H1 (cell line): ENCODE measurements around the gene SNRK. TPM values are rescaled to one million over a fixed set of nuclear protein-coding genes. Genes with fewer than 3 reads are reported as not detected.

Experiments
- CTCF ChIA-PET: fragments of 300-600 bp; sonication (Branson Sonifier 250); formaldehyde crosslinking; loops from one replicate; lab custom pipeline; 2021; ENCODE audit not compliant: partially characterized antibody; lab: Charles Lee
- POLR2A ChIA-PET: fragments of 300-600 bp; sonication (Branson Sonifier 250); formaldehyde crosslinking; loops from one replicate; lab custom pipeline; 2021; ENCODE audit warnings: inconsistent platforms; ENCODE audit not compliant: partially characterized antibody; lab: Charles Lee
- DNase-seq, 2 experiments: peaks; one replicate each; pipeline versions ENCODE4 v3.0.0 to v3.0.0-alpha.2; 2010 to 2022; ENCODE audit warnings: low spot score in 2 of 2, low read depth in 1 of 2, mixed read lengths in 1 of 2
- FAIRE-seq: peaks from 2 replicates; lab custom pipeline; 2011; peaks lifted over from hg19 to GRCh38; lab: Jason Lieb, UNC
- H2AFZ ChIP-seq: 2 replicates; pipeline ENCODE4 v1.8.1; 2012; ENCODE audit warnings: low read length, inconsistent platforms
- H2AK5ac ChIP-seq: 2 replicates; pipeline ENCODE4 v1.6.1; 2013; ENCODE audit warnings: low read depth, low read length
- H2BK120ac ChIP-seq: replicated peaks from 2 replicates; pipeline ENCODE3; 2013; ENCODE audit warnings: low read depth, low read length, inconsistent platforms
- H2BK12ac ChIP-seq: 2 replicates; pipeline ENCODE4 v1.6.1; 2013; ENCODE audit warnings: low read depth, low read length
- H2BK15ac ChIP-seq: 2 replicates; pipeline ENCODE4 v1.6.1; 2013; ENCODE audit warnings: low read length
- H2BK20ac ChIP-seq: 2 replicates; pipeline ENCODE4 v1.6.1; 2013; ENCODE audit warnings: low read length
- H2BK5ac ChIP-seq: 2 replicates; pipeline ENCODE4 v1.6.1; 2013; ENCODE audit warnings: low read depth, low read length
- H3K14ac ChIP-seq: 2 replicates; pipeline ENCODE4 v1.6.1; 2013; ENCODE audit warnings: inconsistent platforms; ENCODE audit not compliant: insufficient read length
- H3K18ac ChIP-seq: 2 replicates; pipeline ENCODE4 v1.6.1; 2013; ENCODE audit warnings: low read length; ENCODE audit errors: extremely low read depth
- H3K23ac ChIP-seq: 2 replicates; pipeline ENCODE4 v1.6.1; 2013; ENCODE audit warnings: inconsistent platforms; ENCODE audit not compliant: insufficient read length
- H3K23me2 ChIP-seq: 2 replicates; pipeline ENCODE4 v1.6.1; 2013; ENCODE audit warnings: low read depth, low read length
- H3K27ac ChIP-seq: 2 replicates; pipeline ENCODE4 v1.6.1; 2011; ENCODE audit warnings: low read depth, low read length, inconsistent platforms
- H3K27me3 ChIP-seq, 4 experiments: replicated peaks in 1 of 4; 1 replicate in 1 of 4; 2 replicates in 3 of 4; pipeline versions ENCODE4 v1.6.1 to v1.8.1; 2011 to 2013; ENCODE audit warnings: low read length in 3 of 4, mild to moderate bottlenecking in 3 of 4, inconsistent platforms in 2 of 4, mixed read lengths in 2 of 4, moderate library complexity in 1 of 4; ENCODE audit not compliant: control insufficient read depth in 3 of 4, insufficient read depth in 3 of 4; ENCODE audit errors: extremely low read depth in 1 of 4
- H3K36me3 ChIP-seq, 4 experiments: 2 replicates each; pipeline versions ENCODE4 v1.6.1 to v1.8.1; 2011 to 2013; ENCODE audit warnings: mild to moderate bottlenecking in 4 of 4, low read length in 3 of 4, moderate library complexity in 2 of 4, control low read depth in 1 of 4, inconsistent platforms in 1 of 4; ENCODE audit not compliant: insufficient read depth in 4 of 4, control insufficient read depth in 2 of 4
- H3K4ac ChIP-seq: replicated peaks from 2 replicates; pipeline ENCODE3; 2013; ENCODE audit warnings: low read length, low read depth, mixed read lengths, inconsistent platforms; ENCODE audit not compliant: insufficient read length
- H3K4me1 ChIP-seq, 4 experiments: replicated peaks in 1 of 4; 1 replicate in 1 of 4; 2 replicates in 3 of 4; pipeline versions ENCODE4 v1.6.1 to v1.8.1; 2011 to 2013; ENCODE audit warnings: low read length in 3 of 4, inconsistent platforms in 2 of 4, mixed read lengths in 1 of 4; ENCODE audit not compliant: insufficient read depth in 4 of 4, control insufficient read depth in 3 of 4
- H3K4me2 ChIP-seq, 2 experiments: 2 replicates each; pipeline versions ENCODE4 v1.6.1 to v1.8.1; 2011 to 2013; ENCODE audit warnings: low read depth in 2 of 2, low read length in 2 of 2, control low read depth in 1 of 2, inconsistent platforms in 1 of 2, mild to moderate bottlenecking in 1 of 2; ENCODE audit not compliant: insufficient read depth in 1 of 2
- H3K4me3 ChIP-seq, 4 experiments: fragments of 200-600, 300-600 bp in 1 of 4; sonication (generic), shearing (Covaris generic), sonication (Bioruptor Twin) in 1 of 4; 2 replicates each; pipeline versions ENCODE4 v1.5.1 to v1.8.1; 2011 to 2016; ENCODE audit warnings: low read length in 4 of 4, low read depth in 3 of 4, control low read depth in 2 of 4, inconsistent platforms in 2 of 4, mild to moderate bottlenecking in 2 of 4, mixed read lengths in 1 of 4, moderate library complexity in 1 of 4; ENCODE audit not compliant: insufficient read depth in 2 of 4; ENCODE audit errors: extremely low read depth in 1 of 4
- H3K56ac ChIP-seq: replicated peaks from 2 replicates; pipeline ENCODE3; 2013; ENCODE audit warnings: low read depth, mild to moderate bottlenecking, mixed read lengths, low read length, inconsistent platforms; ENCODE audit not compliant: insufficient read length
- H3K79me1 ChIP-seq: 2 replicates; pipeline ENCODE4 v1.6.1; 2013; ENCODE audit warnings: low read depth, low read length, control low read depth
- H3K79me2 ChIP-seq, 2 experiments: 2 replicates each; pipeline versions ENCODE4 v1.6.1 to v1.8.1; 2012 to 2013; ENCODE audit warnings: low read length in 2 of 2, mild to moderate bottlenecking in 2 of 2, inconsistent platforms in 1 of 2; ENCODE audit not compliant: insufficient read depth in 2 of 2, control insufficient read depth in 1 of 2
- H3K9ac ChIP-seq, 4 experiments: replicated peaks in 1 of 4; 1 replicate in 1 of 4; 2 replicates in 3 of 4; pipeline versions ENCODE4 v1.6.1 to v1.8.1; 2011 to 2013; ENCODE audit warnings: low read depth in 3 of 4, low read length in 3 of 4, control low read depth in 2 of 4, mild to moderate bottlenecking in 2 of 4, moderate library complexity in 2 of 4, inconsistent platforms in 1 of 4; ENCODE audit errors: extremely low read depth in 1 of 4
- H3K9me3 ChIP-seq, 2 experiments: 2 replicates each; pipeline versions ENCODE4 v1.6.1 to v1.8.1; 2012 to 2013; ENCODE audit warnings: mild to moderate bottlenecking in 2 of 2, moderate library complexity in 2 of 2, control low read depth in 1 of 2, inconsistent platforms in 1 of 2, low read depth in 1 of 2, low read length in 1 of 2, mixed read lengths in 1 of 2; ENCODE audit not compliant: insufficient read depth in 2 of 2
- H4K20me1 ChIP-seq, 2 experiments: replicated peaks in 1 of 2; 2 replicates each; pipeline versions ENCODE3 to v1.8.1; 2011 to 2013; ENCODE audit warnings: inconsistent platforms in 2 of 2, low read length in 2 of 2, mild to moderate bottlenecking in 1 of 2; ENCODE audit not compliant: insufficient read depth in 2 of 2, control insufficient read depth in 1 of 2
- H4K5ac ChIP-seq: 2 replicates; pipeline ENCODE4 v1.6.1; 2013; ENCODE audit warnings: low read length, low read depth, mixed read lengths, inconsistent platforms; ENCODE audit not compliant: insufficient read length
- H4K8ac ChIP-seq: 2 replicates; pipeline ENCODE4 v1.8.0; 2013; ENCODE audit warnings: mild to moderate bottlenecking, moderate library complexity, low read length, inconsistent platforms; ENCODE audit not compliant: insufficient read depth; ENCODE audit errors: extremely low read depth
- H4K91ac ChIP-seq: replicated peaks from 2 replicates; pipeline ENCODE3; 2013; ENCODE audit warnings: low read length, mixed read lengths, inconsistent platforms; ENCODE audit not compliant: insufficient read length
- JUN ChIP-seq: IDR thresholded peaks from 2 replicates; pipeline ENCODE4 v1.6.1; 2011; ENCODE audit warnings: low read depth, mild to moderate bottlenecking, improper control_type of control experiment, low read length
- SIRT6 ChIP-seq: IDR thresholded peaks from one replicate; pipeline ENCODE4 v1.7.1; 2012; ENCODE audit warnings: low read length, inconsistent platforms
- SP4 ChIP-seq: IDR thresholded peaks from 2 replicates; pipeline ENCODE4 v1.6.1; 2012; ENCODE audit warnings: low read length, inconsistent platforms
- TCF12 ChIP-seq: IDR thresholded peaks from 2 replicates; pipeline ENCODE4 v1.6.1; 2011; ENCODE audit warnings: low read depth, mild to moderate bottlenecking, low read length
- WGBS, 2 experiments: shearing (Covaris generic) in 1 of 2; methylation state at CpG; one replicate each; pipeline versions ENCODE4 v1.1.6 to v1.1.7; 2013 to 2015; ENCODE audit warnings: low lambda C conversion rate in 2 of 2, mixed read lengths in 2 of 2, inconsistent platforms in 1 of 2, low coverage in 1 of 2, missing lambda C conversion rate in 1 of 2; ENCODE audit not compliant: insufficient replicate concordance in 2 of 2, insufficient coverage in 1 of 2, insufficient read length in 1 of 2; ENCODE audit errors: extremely low coverage in 1 of 2, missing lambda C conversion rate in 1 of 2; 5-methylcytosine and 5-hydroxymethylcytosine counted together
- polyA plus RNA-seq, 7 experiments: library from polyadenylated mRNA; depleted of rRNA in 3 of 7; stranded (reverse) in 5 of 7; unstranded in 2 of 7; fragments of >200 nt in 5 of 7; fragments of 200-250 nt in 2 of 7; gene quantifications; 1 replicate in 5 of 7; 2 replicates in 1 of 7; 4 replicates in 1 of 7; pipeline versions ENCODE4 v1.2.1 to v1.2.3, GENCODE V29; 2011 to 2013; ENCODE audit warnings: missing spikeins in 2 of 7, mixed read lengths in 2 of 7
- total RNA-seq: library from RNA; stranded (reverse); fragmentation: NEBNext Ultra II Directional; extraction: Animal tissue kit (Norgen Biotek cat#: 25700); gene quantifications from 2 replicates; pipeline ENCODE4 v1.2.1, GENCODE V29; 2021
- TF ChIP-seq, protein P1 (sequence below): IDR thresholded peaks from 2 replicates; pipeline ENCODE4 v1.6.1; 2011; ENCODE audit warnings: low read length, improper control_type of control experiment
- TF ChIP-seq, protein P2 (sequence below): IDR thresholded peaks from 2 replicates; pipeline ENCODE4 v1.6.1; 2012; ENCODE audit warnings: inconsistent platforms

The SNRK gene
- total and polyA plus RNA-seq, 2 of the 8 experiments (the other 6 are each of a cell fraction or from before 2014, with no cell fraction given), result 4.4 to 11.7 TPM

DNA sequence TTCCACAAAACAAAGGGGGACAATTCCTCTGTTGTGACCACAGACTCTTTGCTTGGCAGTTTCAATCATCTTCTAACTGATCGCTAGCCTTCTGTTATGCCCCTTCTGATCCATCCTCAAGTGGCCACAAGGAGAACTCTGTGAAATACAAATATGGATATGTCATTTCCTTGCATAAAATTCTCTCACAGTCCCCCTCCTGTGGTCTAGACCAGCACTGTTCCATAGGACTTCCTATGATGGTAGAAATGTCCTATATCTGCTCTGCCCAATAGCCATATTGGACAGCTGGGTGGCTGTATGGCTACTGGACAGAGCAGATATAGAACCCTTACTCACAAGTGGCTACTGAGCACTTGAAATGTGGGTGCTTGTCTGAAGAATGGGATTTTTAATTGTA lies 25.9 kb upstream of the SNRK start:
- H2BK120ac ChIP-seq, result no peak overlapping the region
- no peak overlapping the region for H2AFZ ChIP-seq
- ChIA-PET CTCF (no interaction called here), POLR2A (no interaction called here)
- H2BK12ac ChIP-seq, result no peak overlapping the region
- H3K79me2 ChIP-seq, result no peaks in the 10 kb centered on the region
- H3K4me3 ChIP-seq, result no peak overlapping the region
- H3K14ac ChIP-seq, result no peak overlapping the region
- H3K36me3 ChIP-seq, result no peaks in the 10 kb centered on the region
- H3K4me2 ChIP-seq, result no peak overlapping the region
- H4K91ac ChIP-seq, result no peak overlapping the region
- no peak overlapping the region for H3K4ac ChIP-seq
- no peak overlapping the region for H3K23ac ChIP-seq
- 100% methylated on average over 1 of the region's 1 CpG; no CpG with 5 or more reads in 1 of the 2 experiments for WGBS, 2 experiments
- H3K56ac ChIP-seq, result no peak overlapping the region
- H4K5ac ChIP-seq, result no peak overlapping the region
- no peak overlapping the region for H2BK15ac ChIP-seq
- H3K9ac ChIP-seq, result no peak overlapping the region
- no peak overlapping the region for H2AK5ac ChIP-seq
- no peak overlapping the region for H4K8ac ChIP-seq
- no peaks in the 10 kb centered on the region; a peak in 1 of 7 replicates for H3K27me3 ChIP-seq
- no peak overlapping the region for H2BK5ac ChIP-seq
- H3K27ac ChIP-seq, result no peak overlapping the region
- DNase-seq (no peak), FAIRE-seq (no peak)
- peaks cover 0 to 3% (median 0%) of the 10 kb centered on the region in 4 experiments; a peak in 1 of 7 replicates for H3K4me1 ChIP-seq
- no peak overlapping the region for H3K18ac ChIP-seq
- no peaks in the 10 kb centered on the region for H3K79me1 ChIP-seq
- no peaks in the 10 kb centered on the region for H3K23me2 ChIP-seq
- TF ChIP-seq, protein P1, sequence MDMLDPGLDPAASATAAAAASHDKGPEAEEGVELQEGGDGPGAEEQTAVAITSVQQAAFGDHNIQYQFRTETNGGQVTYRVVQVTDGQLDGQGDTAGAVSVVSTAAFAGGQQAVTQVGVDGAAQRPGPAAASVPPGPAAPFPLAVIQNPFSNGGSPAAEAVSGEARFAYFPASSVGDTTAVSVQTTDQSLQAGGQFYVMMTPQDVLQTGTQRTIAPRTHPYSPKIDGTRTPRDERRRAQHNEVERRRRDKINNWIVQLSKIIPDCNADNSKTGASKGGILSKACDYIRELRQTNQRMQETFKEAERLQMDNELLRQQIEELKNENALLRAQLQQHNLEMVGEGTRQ, result no peak
- TF ChIP-seq SIRT6 (no peak), JUN (no peak), SP4 (no peak), TCF12 (no peak)
- TF ChIP-seq, protein P2, sequence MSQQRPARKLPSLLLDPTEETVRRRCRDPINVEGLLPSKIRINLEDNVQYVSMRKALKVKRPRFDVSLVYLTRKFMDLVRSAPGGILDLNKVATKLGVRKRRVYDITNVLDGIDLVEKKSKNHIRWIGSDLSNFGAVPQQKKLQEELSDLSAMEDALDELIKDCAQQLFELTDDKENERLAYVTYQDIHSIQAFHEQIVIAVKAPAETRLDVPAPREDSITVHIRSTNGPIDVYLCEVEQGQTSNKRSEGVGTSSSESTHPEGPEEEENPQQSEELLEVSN, result no peak
- no peaks in the 10 kb centered on the region for H4K20me1 ChIP-seq
- no peaks in the 10 kb centered on the region for H3K9me3 ChIP-seq
- no peak overlapping the region for H2BK20ac ChIP-seq
